HG03139 (cell line): ENCODE data around the gene KCNQ4.

Experiments
- ATAC-seq: cut with Tn5 transposase; IDR thresholded peaks from one replicate; pipeline ENCODE4 v1.9.1; 2021; ENCODE audit not compliant: unreplicated experiment

The KCNQ4 gene

GRCh38 chr1:40776236-40777072 is 7.1 kb upstream of the KCNQ4 start:
- no peak for ATAC-seq

DNA sequence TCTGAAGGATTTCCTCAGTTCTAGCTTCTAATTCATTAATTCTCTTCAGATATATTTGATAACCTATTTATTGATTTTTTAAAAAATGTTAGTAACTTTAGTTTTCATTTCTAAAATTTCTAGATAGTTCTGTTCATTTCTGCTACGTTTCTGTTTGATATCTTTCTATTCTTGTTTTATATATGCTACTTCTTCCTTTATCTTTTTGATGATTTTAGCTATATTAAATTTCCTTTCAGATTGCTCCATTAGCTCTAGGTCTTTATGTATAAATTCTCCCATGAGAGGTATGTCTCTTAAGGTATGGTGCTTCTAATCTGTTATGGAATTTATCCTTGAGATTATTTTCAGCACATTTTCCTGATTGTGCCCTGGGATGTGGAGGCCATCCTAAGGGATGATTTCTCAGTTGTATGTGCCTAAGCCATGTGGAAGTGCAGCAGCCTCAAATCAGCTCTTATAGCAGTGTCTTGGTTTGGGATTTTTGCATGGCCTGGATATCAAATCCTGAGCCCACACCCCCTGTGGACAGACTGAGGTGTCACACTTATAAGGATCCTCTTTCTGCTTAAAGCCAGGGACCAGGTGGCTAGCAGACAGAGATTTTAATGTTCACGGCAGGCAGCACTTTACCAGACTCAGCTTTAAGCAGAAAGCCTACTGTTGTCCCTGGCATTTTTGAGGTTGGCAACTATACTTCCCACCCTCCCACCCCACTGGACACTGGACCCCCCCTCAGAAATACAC is 6.2 kb upstream of the KCNQ4 start:
- ATAC-seq = no peak

- ATAC-seq = no peak
These were observed 2.6 kb upstream of the KCNQ4 start for GRCh38 chr1:40780678-40781607.

DNA sequence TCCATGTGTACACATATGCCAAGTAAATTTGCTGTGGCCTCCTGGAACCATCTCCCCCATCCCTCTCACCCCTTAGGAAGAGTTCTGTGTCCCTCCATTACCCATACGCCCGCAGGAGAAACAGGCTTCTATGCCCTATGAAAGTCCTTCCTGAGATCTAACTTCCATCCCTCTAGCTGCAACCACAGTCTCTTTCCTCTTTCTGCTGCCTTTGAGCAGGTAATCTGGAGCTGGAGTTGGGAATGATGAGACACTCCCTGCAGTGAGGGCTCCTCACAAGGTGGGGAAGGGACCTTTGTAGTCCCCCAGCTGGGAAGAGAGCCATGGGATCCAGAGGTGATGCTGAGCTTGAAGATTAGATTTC is 2.0 kb upstream of the KCNQ4 start:
- ATAC-seq = no peak

DNA sequence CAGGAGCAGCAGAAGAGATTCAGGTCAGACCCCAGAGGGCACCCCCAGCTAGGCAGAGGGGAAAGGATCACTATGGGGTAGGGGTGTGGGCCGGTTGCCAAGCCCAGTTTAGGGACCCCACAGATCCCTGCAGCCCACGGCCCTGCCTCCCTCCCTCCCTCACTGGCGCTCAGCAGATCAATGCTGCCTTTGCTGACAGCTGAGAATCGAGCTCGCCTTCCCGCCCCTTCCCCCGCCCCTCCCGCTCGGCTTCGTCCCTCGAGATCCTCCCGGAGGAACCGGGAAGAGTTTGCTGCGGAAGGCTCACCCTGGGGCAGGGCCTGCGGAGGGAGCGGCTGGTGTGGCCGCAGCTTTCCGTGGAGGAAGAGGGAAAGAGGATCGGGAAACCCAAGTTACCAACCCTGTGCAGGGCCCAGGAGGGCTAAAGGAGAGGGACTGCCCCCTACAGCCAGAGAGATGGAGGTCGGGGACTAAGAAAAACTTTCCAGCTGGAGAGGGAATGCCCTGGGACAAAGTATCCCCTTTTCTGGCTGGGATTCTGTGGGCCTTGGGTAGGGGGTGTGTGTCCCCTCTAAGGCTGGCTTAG is 1.1 kb upstream of the KCNQ4 start:
- no peak for ATAC-seq

DNA sequence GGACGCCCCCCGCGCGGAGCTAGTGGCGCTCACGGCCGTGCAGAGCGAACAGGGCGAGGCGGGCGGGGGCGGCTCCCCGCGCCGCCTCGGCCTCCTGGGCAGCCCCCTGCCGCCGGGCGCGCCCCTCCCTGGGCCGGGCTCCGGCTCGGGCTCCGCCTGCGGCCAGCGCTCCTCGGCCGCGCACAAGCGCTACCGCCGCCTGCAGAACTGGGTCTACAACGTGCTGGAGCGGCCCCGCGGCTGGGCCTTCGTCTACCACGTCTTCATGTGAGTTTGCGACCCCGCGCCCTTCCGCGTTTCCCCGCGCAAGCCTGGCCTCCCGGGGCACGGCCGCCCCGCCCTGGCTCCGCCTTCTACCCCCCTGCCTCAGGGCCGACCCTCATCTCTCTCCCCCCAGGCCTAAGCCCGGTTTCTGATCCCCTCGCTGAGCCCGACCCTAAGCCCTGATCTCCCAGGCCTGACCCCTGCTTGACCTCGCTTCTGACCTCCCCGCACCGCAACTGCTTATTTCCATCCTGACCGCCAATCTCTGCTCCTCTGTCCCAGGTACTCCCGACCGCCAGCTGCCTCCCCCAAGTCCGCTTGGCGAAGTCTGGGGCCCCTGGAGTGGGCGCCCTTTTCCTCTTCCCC is 669 bp downstream of the KCNQ4 start:
- ATAC-seq = no peak

DNA sequence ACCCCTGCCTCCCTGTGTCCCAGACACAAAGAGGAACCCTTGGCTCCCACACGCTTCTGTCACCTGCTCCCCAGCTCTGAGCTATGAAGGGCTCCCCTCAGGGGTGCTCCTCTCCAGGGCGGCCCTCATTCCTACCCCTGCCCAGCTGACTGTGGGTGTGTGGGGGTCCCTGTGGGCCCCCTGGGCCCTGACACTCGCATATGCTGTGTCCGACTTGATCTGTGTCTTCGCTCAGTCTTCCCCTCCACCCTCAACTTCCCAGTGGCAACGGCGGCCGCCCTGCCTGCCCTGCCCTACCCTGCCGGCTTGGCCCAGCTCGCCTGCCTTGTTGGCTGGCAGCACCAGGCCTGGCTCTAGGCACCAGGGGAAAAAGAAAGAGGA is 1.2 kb downstream of the KCNQ4 start:
- ATAC-seq = no peak

GRCh38 chr1:40785446-40785845 is 1.9 kb downstream of the KCNQ4 start:
- ATAC-seq = no peak

DNA sequence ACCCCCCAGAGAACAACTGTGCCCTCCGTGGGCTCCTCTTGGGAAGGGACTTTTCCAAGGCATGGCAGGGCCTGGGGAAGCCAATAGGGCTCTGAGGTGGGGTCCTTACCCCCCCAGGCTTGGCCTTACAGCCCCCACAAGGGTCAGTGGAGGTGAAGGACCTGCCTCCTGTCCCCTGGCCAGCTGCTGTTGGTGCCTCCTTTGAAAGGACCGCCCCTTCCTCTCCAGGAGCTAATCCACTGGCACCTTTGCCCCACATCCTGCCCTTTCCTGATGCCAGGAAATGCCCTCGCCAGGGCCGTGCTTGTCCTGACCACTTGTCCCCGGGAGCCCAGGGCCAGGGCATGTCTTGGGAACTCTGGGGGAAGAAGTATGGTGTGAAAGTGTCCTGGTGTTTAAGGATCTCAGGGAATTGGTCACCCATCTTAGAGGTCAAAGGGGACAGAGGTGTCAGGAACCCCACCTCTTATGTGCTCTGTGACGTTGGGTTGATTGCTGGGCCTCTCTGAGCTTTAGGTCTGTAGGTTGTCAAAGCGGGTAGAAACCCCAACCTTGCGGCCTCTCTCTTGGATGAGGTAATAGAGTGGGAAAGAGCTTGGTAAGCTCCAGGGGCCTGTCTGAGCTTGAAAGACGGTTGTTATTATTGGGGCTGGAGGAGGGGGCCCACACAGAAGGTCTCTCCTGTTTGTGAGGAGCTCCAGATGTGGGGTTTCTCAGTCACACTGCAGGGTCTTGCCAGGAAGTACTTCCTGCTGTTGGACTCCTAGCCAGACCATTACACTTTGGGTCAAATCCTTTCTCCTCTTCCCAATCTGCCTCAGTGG is 2.8 kb downstream of the KCNQ4 start:
- ATAC-seq = no peak

GRCh38 chr1:40786995-40787705 is 3.6 kb downstream of the KCNQ4 start:
- no peak for ATAC-seq

- no peak for ATAC-seq
These were observed 4.4 kb downstream of the KCNQ4 start for GRCh38 chr1:40787737-40788560.

DNA sequence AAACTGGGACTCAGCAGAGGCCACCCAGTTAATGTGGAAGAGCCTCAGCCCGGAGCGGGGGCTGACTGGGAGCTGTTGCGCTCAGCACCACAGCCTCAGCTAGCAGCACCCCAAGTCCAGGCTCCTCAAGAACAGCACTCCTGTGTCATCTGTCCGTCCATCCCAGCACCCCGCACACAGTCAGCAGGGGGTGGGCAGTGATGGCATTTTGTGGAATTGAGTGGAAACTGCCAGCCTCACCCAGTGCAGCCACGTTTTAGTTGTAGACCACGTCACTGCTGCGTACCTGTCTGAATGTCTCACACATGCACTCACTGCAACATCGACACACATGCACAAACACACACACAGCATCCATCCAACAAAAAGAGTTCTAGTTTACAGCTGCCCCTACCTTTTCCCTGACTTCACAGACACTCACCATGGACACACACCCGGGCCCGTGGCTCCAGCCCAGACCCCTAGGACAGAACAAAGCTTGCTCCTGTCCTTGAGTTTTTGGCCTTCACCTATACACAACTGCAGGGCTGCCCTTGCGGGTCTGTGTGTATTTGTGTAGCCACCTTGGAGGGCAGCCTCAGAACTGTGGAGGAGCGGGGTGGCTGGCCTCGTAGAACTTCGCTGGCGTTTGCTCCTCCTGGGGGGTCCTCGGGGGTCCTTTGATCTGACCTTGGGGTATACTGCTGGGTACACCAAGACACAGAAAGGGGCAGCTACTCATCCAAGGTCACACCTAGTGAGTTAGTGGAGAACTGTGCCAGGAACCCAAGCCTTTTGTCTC is 5.2 kb downstream of the KCNQ4 start:
- no peak for ATAC-seq

DNA sequence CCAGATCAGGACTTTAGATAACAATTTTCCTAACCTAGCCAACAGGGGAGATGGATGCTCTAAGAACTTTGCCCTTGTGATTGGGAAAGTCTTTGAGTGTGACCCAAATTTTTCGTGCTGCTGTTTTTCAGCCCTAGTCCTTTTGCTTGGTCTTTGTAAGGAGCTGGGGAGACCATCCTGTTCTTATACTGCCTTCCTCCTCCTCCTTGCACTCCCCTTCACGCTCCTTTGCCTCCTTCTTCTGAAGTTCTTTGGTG is 5.7 kb downstream of the KCNQ4 start:
- ATAC-seq = no peak

- ATAC-seq = no peak
These were observed 6.3 kb downstream of the KCNQ4 start for GRCh38 chr1:40789661-40790430.

- ATAC-seq = no peak
These were observed 8.4 kb downstream of the KCNQ4 start for GRCh38 chr1:40792036-40792435.

- ATAC-seq = no peak
These were observed 10.0 kb downstream of the KCNQ4 start for GRCh38 chr1:40793617-40794016.

DNA sequence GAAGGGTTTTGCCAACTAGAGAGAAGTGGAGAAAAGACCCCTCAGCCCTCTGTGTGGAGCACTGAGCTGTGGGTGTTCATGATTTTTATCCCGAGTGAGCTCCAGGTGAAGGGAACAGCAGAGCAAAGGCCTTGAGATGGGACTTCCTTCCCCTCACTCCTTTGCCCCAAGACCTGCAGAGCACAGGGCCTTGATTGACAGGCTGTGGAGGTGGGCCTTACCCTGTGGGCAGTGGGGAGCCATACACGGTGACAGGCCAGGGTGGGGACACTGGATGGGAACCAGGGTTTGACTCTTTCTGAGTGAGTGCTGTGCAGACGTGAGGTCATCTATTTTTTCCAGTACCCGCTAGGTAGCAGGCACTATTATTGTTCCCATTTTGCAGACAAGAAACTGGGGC is 10.5 kb downstream of the KCNQ4 start:
- no peak for ATAC-seq
